Daoy (cell line): ENCODE data around the gene OR4N5. TPM values are rescaled to one million over a fixed set of nuclear protein-coding genes. Genes with fewer than 3 reads are reported as not detected.
"Not testable (repeated sequence)": the region's sequence is repeated elsewhere in the genome, so short reads cannot be mapped to it uniquely, and the experiment has no call there.

Experiments used
- DNase-seq: peaks from one replicate; pipeline ENCODE4 v3.0.0-alpha.2; 2015; ENCODE audit warnings: low read depth
- total RNA-seq: library from RNA; depleted of rRNA; stranded (reverse); fragments of >200 nt; shearing (Covaris generic); gene quantifications from 2 replicates; pipeline ENCODE4 v1.2.3, GENCODE V29; 2014; rRNA removed

The OR4N5 gene, protein sequence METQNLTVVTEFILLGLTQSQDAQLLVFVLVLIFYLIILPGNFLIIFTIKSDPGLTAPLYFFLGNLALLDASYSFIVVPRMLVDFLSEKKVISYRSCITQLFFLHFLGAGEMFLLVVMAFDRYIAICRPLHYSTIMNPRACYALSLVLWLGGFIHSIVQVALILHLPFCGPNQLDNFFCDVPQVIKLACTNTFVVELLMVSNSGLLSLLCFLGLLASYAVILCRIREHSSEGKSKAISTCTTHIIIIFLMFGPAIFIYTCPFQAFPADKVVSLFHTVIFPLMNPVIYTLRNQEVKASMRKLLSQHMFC
- total RNA-seq, result not detected in 2 replicates

DNA sequence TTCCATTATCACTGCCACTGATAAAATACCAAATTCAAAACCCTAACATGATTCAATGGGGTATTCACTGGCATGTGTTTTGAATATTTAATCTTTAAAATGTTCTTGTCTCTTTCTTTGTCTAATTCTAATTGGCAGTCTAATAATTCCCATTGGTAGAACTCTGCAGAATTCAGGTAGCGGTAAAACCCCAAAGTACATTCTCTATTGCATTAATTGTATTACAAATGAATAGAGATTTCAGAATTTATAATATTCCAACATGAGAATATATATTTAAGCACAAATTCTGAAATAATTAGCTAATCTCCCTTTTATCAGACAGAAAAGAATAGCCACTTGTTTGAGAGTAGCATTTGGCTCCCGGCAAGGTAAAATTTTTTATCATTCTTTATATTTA, at the start of gene OR4N5:
Gene OR4N5, plus strand, starts transcription at position 301 of the 400 bp plus-strand sequence. CDS start 4,916 bp downstream, outside the sequence.
- DNase-seq, result no peak

DNA sequence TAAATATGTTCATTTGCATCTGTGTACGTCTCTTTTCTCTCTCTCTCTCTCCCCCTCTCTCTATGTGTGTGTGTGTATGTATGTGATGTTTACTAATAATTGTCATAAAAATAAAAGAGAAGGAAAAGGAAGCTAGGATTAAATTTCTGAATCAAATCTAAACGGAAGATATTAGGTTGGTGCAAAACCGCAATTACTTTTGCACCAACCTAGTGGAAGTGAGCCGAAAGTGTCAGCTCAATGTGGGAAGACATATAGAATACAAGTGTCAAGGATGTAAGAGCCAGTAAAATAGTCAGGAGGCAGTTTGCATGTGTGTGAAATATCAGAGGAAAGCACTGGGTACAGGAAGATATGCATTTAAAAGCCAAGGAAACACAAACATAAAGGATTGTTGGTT, 46.6 kb upstream of the OR4N5 start:
- DNase-seq, result no peak

DNA sequence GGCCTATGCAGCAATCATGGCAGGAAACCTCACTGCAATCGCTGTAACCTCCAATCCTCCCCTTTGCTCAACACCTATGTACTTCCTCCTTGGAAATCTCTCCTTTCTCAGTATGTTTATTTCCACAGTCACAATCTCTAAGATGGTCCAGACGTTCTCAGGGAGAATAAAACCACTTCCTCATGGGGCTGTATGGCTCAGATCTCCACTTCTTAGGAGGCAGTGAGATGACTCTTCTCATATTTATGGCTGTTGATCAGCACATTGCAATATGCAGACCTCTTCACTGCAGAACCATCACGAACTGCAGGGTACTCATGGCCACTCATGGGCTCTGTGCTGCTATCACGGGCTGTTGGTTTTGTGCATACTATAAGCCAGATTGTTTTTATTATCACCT, 45.2 kb upstream of the OR4N5 start:
- peak; percentile 11 for DNase-seq

DNA sequence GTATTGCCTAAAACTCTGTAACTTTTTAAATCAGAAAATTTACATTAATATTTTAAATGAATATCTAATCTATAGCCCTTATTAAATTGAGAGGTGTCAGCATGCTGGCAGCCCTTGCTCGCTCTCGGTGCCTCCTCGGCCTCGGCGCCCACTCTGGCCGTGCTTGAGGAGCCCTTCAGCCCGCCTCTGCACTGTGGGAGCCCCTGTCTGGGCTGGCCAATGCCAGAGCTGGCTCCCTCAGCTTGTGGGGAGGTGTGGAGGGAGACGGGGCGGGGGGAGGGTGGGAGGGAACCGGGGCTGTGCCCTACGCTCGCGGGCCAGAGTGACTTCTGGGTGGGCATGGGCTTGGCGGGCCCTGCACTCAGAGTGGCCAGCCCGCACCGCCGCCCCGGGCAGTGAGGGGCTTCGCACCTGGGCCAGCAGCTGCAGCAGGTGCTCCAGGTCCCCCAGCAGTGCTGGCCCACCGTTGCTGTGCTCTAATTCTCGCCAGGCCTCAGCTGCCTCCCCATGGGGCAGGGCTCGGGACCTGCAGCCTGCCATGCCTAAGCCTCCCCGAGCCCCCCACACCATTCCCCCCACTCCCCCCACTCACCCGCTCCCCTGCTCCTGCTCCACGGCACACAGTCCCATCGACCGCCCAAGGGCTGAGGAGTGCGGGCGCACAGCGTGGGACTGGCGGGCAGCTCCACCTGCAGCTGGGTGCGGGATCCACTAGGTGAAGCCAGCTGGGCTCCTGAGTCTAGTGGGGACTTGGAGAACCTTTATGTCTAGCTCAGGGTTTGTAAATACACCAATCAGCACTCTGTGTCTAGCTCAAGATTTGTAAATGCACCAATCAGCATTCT, 39.5 kb upstream of the OR4N5 start:
- not testable (repeated sequence) for DNase-seq

DNA sequence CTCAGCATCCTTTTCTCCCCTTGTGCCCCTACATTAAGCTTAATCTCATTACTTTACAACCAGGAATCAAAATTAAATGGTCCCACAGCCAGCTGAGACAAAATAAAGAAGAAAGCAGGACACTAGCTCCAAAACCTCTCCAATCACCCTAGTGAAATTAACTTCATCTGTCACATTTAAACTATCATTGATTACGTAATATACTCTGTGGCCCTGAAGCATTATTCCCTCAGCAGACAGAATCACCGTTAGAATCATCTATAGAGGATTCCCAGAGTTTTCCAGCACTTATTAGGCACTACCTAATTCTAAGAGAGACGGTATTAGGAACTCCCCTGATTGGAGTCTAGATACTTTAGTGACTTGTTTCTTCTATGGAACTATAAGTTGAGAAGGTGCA, 28.2 kb upstream of the OR4N5 start, which contains the start of gene OR4K17:
Gene OR4K17, plus strand, starts transcription at position 302 of the 400 bp plus-strand sequence. CDS start 6,761 bp downstream, outside the sequence.
- DNase-seq, result no peak

DNA sequence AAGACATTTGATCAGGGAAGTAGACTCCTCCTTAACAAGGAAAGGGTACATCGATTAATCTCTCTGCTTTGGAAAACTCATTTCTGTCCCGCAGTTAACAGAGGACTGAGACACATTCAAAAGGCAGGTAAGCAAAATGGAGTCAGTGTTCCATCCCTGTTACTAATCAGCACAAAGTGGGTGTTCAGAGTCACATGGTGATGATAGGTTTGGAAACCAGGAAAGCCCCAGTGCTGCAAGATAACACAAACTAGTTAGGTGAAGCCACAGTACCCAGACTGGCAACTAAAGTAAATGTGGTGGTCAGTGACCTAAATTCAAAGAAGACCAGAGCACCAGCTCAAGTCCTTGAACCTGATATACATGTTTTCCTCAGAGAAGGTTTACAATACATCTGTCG, 26.3 kb upstream of the OR4N5 start:
- DNase-seq, result no peak

DNA sequence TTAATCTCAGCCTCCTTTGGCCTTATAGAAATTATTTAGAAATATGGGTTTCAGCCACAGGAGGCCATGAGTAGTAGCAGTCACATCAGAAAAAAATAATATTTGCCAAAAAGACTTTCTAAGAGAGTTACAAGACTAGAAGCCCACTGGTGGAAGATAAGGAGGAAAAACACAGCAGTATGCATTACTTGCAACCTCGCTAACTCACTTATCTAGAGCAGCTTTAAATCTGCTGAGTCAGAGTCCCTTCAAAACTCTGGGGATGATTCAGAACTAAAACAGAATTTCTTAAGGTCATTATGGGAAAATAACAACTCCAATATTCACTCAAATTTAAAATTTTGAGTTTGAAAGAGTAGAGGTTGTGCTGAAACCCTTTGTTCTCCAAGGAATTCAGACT, 21.9 kb upstream of the OR4N5 start:
- DNase-seq, result no peak

DNA sequence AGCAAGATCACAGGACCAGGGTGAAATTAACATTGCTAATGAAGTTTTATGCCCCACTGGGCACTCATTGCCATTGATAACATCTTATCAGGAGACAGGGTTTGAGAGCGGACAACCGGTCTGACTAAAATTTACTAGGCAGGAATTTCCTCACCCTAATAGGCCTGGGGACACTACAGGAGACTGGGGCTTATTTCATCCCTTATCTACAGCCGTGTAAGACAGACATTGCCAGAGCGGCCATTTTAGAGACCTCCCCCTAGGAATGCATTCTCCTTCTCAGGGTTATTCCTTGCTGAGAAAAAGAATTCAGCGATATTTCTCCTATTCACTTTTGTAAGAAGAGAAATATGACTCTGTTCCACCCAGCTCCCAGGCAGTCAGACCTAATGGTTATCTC, 19.8 kb upstream of the OR4N5 start:
- DNase-seq, result no peak

DNA sequence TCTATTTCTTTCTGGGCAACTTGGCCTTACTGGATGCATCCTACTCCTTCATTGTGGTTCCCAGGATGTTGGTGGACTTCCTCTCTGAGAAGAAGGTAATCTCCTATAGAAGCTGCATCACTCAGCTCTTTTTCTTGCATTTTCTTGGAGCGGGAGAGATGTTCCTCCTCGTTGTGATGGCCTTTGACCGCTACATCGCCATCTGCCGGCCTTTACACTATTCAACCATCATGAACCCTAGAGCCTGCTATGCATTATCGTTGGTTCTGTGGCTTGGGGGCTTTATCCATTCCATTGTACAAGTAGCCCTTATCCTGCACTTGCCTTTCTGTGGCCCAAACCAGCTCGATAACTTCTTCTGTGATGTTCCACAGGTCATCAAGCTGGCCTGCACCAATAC, 5.3 kb downstream of the OR4N5 start:
- DNase-seq, result peak; percentile 8

DNA sequence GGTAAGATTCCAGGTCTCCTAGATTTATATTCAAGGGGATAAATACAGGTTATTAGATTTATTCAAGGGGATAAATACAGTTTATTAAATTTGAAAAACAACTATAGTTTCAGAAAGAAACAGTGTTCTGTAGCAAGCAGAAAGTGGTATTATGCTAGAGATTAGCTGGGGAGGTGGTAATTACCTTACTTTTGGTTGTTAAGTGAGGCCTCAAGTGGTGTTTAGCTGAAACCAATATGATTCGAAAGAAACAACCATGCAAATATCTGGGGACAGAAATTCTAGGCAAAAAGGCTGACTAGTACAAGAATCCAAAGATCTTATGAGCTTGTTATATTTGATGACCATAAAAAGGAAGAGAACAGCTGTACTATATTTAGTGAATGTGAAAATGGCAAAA, 6.2 kb downstream of the OR4N5 start:
- DNase-seq, result no peak

DNA sequence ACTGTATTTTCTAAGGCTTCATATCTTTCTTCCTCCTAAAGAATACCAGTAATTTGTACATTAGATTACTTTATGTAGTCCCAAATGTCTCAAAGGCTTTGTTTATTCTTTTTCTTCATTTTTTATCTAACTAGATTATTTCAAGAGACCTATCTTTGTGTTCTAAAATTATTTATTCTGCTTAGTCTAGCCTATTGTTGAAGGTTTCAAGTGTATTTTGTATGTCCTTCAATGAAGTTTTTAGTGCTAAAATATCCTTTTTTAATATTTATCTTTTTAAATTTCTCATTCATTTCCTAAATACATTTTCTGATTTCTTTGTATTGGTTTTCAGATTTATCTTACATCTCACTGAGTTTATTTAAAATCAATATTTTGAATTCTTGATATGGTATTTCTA, 25.8 kb downstream of the OR4N5 start:
- DNase-seq, result no peak

DNA sequence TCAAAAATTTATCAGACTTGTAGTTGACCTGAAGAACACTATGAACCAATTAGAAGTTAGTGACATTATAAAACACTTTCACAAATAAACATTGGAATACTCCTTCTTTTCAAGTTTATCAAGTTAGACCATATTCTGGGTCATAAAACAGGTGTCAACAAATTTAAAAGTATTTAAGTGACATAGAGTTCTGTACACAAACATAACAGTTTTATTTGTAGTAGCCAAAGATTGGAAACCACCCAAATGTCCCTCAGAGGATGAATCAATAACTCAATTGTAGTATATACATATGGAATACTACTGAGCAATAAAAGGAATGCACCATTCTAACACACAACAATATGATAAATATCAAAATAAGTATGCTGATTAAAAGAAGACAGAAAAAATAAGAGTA, 28.5 kb downstream of the OR4N5 start:
- DNase-seq, result no peak

DNA sequence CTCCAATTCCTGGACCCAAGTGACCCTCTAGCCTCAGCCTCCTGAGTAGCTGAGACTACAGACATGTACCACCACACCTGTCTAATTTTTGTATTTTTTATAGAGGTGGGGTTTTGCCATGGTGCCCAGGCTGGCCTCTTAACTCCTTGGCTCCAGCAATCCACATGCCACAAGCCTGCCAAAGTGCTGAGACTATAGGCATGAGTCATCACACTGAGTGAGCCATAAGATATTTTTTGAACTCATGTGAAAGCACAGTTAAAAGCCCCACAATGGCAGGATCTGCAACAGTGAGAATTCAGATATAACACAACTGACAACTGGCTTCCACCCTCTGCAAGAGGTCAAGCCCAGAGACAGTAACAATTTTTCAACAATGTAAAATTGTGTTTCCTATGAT, 31.2 kb downstream of the OR4N5 start:
- peak; percentile 87 for DNase-seq

DNA sequence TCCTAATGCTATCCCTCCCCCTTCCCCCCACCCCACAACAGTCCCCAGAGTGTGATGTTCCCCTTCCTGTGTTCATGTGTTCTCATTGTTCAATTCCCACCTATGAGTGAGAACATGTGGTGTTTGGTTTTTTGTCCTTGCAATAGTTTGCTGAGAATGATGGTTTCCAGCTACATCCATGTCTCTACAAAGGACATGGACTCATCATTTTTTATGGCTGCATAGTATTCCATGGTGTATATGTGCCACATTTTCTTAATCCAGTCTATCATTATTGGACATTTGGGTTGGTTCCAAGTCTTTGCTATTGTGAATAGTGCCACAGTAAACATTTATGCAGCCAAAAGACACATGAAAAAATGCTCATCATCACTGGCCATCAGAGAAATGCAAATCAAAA, 35.6 kb downstream of the OR4N5 start:
- not testable (repeated sequence) for DNase-seq

DNA sequence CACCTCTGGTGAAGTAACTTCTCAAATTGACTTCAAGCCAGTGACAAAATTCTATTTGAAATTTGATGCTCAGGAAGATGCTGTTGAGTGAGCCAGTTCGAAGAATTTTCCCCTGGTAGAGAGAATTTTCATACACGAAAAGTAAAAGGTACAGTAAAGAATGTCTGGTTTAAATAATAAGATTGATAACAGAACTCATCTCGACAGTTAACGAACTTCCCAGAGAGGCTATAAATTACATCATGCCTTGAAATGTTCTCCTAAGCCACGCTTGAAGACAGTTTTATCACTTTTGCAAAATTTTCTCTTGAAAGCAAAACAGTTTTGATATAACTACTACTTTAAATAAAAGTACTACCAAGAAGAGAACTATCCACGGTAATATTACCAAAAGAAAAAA, 37.7 kb downstream of the OR4N5 start:
- no peak for DNase-seq

DNA sequence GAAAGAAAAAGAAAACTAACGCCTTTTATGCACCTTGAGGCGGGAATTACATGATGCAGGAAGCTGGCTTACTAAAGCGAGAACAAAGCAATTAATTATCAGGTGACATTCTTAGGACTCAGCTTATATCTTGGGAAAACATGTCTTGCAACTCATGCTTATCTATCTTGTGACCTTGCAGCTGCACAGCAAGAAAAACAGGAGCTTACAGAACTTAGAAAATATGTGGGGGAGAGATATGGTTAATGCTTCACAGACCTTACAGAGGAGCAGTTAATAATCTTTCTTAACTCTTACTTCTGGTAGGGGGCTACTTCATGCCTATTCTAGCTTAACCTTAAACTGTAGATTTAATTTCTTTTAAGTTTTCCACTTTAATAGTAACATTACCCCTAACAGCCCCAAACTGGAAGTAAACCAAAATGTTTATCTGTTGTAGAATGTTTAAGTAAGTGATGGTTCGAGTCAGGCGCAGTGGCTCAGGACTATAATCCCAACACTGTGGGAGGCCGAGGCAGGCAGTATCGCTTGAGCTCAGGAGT, 38.9 kb downstream of the OR4N5 start:
- DNase-seq, result no peak

DNA sequence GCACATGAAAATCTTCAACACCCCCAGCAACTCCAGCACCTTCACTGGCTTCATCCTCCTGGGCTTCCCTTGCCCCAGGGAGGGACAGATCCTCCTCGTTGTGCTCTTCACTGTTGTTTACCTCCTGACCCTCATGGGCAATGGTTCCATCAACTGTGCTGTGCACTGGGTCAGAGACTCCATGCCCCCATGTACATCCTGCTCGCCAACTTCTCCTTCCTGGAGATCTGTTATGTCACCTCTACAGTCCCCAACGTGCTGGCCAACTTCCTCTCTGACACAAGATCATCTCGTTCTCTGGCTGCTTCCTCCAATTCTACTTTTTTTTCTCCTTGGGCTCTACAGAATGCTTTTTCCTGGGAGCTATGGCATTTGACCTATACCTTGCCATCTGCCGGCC, 40.6 kb downstream of the OR4N5 start:
- DNase-seq, result no peak

DNA sequence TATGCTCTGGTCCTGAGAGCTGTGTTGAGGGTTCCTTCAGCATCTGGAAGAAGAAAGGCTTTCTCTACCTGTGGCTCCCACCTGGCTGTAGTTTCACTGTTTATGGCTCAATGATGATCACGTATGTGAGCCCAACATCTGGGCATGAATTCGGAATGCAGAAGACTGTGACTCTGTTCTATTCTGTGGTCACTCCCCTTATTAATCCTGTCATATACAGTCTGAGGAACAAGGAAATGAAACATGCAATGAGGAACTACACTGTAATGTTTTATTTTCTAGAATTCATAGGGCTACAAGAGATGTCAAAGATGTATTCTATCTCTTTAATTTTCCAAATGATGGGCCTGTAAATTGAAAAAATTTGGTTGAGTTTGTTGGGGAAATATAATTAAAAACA, 41.3 kb downstream of the OR4N5 start:
- DNase-seq, result no peak

DNA sequence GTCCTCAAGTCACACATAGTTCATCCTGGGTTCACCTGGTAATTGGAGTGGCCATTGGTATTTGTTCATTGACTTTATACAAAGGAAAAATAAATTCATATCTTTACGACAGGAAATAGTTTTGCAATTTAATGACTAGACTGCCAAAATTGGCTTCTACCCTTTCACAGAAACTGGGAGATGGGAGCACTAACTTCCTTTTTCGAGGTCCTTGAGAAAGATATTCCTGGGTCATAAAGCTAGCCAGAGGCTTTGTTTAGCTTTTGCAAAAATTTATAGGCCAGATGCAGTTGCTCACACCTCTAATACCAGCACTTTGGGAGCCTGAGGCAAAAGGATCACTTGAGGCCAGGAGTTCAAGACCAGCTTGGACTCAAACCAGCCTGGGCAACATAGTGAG, 41.9 kb downstream of the OR4N5 start:
- DNase-seq, result no peak

DNA sequence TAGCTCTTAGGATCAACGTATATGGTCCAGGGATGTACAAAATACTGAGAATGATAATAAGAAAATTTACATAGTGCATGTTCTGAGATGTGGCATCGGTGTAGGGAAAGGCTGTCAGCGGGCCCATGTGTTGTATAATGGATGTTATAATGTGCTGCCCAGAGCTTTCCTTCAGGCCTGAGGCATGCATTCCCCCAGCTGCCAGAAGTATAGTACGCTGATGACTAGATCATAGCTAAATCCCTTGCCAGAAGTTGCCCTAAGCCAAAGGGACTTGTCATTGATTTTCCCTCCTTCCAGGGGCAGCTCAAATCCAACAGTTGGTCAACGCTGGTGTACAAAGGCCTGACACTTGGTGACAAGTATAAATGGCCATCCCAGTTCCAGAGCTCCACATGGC, 45.6 kb downstream of the OR4N5 start:
- peak; percentile 34 for DNase-seq

DNA sequence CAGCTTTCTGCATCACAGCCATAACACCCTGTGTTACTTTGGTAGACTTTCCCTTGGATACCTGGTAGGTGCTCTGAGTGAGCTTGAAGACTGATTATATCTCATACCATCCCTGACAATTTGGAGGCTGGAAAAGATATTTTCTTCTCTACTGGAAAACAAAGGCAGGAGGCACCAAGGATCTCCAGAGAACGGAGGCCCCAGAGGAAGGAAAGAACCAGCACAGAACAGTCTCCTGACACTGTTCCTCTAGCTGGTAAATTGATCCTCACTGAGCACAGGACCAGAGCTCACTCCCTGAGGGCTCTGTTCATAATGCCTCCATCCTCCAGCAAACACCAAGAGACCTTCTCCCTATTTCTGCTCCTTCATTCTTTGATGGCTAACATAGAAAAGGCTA, 52.0 kb downstream of the OR4N5 start, which contains the start of gene OR11G2:
Gene OR11G2, plus strand, starts transcription at position 301 of the 400 bp plus-strand sequence. CDS start 6,542 bp downstream, outside the sequence.
- no peak for DNase-seq

DNA sequence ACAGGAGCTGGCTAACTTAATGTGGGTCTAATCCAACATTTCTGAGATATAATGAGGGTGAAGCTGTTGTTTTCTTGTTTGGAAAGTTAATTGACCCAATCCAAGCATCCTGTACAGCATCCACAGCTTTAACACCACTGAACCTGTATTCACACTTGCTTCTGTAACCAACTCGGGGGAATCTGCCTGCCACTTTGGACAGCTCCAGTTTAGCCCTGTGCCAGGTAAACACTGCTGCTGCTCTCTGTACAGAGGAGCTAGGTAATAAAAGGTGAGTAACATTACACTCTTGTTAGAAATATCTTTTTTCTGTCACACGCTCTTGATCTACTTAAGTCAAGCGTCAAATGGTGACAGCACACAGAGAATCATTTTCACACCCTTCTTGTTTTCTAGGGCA, 52.8 kb downstream of the OR4N5 start:
- no peak for DNase-seq

DNA sequence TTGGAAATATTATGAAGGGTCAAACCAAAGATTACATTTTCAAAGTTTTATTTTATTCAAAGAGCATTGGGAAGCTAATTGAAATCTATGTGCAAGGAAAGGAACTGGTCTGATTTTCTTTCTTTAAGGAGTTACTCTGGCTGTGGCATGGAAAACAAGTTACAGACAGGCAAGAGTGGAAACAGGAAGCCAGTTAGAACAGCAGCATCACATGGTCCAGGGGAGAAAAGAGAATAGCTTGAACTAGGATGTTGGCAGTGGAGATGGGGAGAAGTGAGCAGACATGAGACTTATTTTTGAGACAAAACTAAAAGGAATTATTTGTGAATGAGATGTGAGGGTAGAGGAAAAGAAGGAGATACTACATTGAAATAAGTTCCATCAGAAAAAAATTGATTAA, 55.5 kb downstream of the OR4N5 start:
- DNase-seq, result no peak
